Glomerular endothelial cell (primary cell): ENCODE results near the gene EHD4. TPM values are rescaled to one million over a fixed set of nuclear protein-coding genes. Genes with fewer than 3 reads are reported as not detected.

Experiments used
- DNase-seq: peaks from one replicate; pipeline ENCODE4 v3.0.0-alpha.2; 2011; ENCODE audit warnings: low read depth, low spot score; ENCODE audit errors: extremely low read depth
- total RNA-seq: library from RNA; depleted of rRNA; stranded (reverse); fragments of >200 nt; gene quantifications from 2 replicates; pipeline ENCODE4 v1.2.3, GENCODE V29; 2015

EHD4 gene
- total RNA-seq, 1 donor from 2014 or later, result 236 TPM

- DNase-seq, result no peak
Measured at GRCh38 chr15:41922353-41922752, 50.0 kb downstream of the EHD4 start.

GRCh38 chr15:41921639-41922038 lies 50.7 kb downstream of the EHD4 start:
- DNase-seq, result no peak

GRCh38 chr15:41921167-41921566 lies 51.2 kb downstream of the EHD4 start:
- DNase-seq, result no peak

GRCh38 chr15:41919954-41920538 lies 52.3 kb downstream of the EHD4 start:
- DNase-seq, result no peak

GRCh38 chr15:41919201-41919820 lies 53.0 kb downstream of the EHD4 start:
- no peak for DNase-seq

GRCh38 chr15:41918506-41919126 lies 53.7 kb downstream of the EHD4 start:
- DNase-seq, result no peak

GRCh38 chr15:41917767-41918430 lies 54.5 kb downstream of the EHD4 start:
- DNase-seq, result no peak

- no peak for DNase-seq
Measured at GRCh38 chr15:41915255-41915994, 56.9 kb downstream of the EHD4 start.

- DNase-seq, result no peak
Measured at GRCh38 chr15:41914411-41914810, 57.9 kb downstream of the EHD4 start.

GRCh38 chr15:41913256-41913655 lies 59.1 kb downstream of the EHD4 start:
- DNase-seq, result no peak

GRCh38 chr15:41911691-41912345 lies 60.5 kb downstream of the EHD4 start:
- DNase-seq, result no peak

GRCh38 chr15:41908736-41909461 lies 63.5 kb downstream of the EHD4 start:
- no peak for DNase-seq

GRCh38 chr15:41907141-41907540 lies 65.2 kb downstream of the EHD4 start:
- no peak for DNase-seq

GRCh38 chr15:41906608-41907007 lies 65.7 kb downstream of the EHD4 start:
- no peak for DNase-seq

- DNase-seq, result no peak
Measured at GRCh38 chr15:41905036-41905793, 67.1 kb downstream of the EHD4 start.

- DNase-seq, result no peak
Measured at GRCh38 chr15:41904541-41905005, 67.8 kb downstream of the EHD4 start.

- DNase-seq, result no peak
Measured at GRCh38 chr15:41903782-41904181, 68.6 kb downstream of the EHD4 start.

GRCh38 chr15:41901431-41901830 lies 70.9 kb downstream of the EHD4 start:
- DNase-seq, result no peak
